OCI-LY1 (cell line): ENCODE measurements around the gene BMPR1A.

Experiments
- EZH2 ChIP-seq: fragments of 200-600 bp; sonication (generic), shearing (Covaris generic); IDR thresholded peaks from 2 replicates; pipeline ENCODE4 v1.8.0; 2017; ENCODE audit warnings: borderline replicate concordance, mixed run types, mild to moderate bottlenecking, antibody characterized with exemption, low read length, moderate library complexity, mixed read lengths
- TF ChIP-seq, protein P1 (sequence below): fragments of 200-600 bp; sonication (generic), shearing (Covaris generic); IDR thresholded peaks from 2 replicates; pipeline ENCODE4 v1.5.1; 2017; ENCODE audit warnings: mild to moderate bottlenecking, antibody characterized with exemption, low read length, moderate library complexity, mixed read lengths

DNA sequence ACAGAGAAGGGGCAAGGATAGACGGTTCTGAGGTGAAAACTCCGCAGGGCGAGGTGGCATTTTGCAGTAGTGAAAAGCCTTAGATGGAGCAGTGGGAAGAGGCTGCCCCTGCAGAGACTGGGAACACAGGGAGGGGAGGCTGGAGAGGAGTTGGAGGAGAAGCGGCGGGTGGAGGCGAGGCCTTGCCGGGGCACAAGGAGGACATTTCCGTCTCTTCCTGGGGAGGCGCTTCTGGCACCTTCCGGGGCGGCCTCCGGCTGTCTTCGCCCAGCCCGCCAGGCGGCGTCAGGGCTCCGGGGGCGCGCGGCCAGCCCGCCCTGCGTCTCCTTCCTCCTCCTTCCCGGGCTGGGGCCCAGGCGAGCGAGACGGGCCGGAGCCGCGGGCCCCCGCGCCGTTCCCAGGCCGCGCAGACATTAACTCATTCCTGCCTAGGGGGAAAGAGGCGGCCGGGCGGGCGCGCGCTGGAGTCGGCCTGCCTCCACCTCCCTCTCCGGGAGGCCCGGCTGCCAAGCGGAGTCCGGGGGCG, 45.4 kb upstream of the BMPR1A start:
- TF ChIP-seq, protein P1, sequence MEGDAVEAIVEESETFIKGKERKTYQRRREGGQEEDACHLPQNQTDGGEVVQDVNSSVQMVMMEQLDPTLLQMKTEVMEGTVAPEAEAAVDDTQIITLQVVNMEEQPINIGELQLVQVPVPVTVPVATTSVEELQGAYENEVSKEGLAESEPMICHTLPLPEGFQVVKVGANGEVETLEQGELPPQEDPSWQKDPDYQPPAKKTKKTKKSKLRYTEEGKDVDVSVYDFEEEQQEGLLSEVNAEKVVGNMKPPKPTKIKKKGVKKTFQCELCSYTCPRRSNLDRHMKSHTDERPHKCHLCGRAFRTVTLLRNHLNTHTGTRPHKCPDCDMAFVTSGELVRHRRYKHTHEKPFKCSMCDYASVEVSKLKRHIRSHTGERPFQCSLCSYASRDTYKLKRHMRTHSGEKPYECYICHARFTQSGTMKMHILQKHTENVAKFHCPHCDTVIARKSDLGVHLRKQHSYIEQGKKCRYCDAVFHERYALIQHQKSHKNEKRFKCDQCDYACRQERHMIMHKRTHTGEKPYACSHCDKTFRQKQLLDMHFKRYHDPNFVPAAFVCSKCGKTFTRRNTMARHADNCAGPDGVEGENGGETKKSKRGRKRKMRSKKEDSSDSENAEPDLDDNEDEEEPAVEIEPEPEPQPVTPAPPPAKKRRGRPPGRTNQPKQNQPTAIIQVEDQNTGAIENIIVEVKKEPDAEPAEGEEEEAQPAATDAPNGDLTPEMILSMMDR = peak; percentile 68
- TF ChIP-seq EZH2 = no peak
